HUES6 (cell line): Measurements from ENCODE around the gene SEMA6B.
A peak's percentile ranks its signal among the peaks of the same experiment; 100 is the strongest.
"Not testable (repeated sequence)": the region's sequence is repeated elsewhere in the genome, so short reads cannot be mapped to it uniquely, and the experiment has no call there.

Source experiments
- H3K27ac ChIP-seq: 2 replicates; pipeline ENCODE4 v1.7.0; 2013; ENCODE audit warnings: low read depth, mild to moderate bottlenecking, low read length, inconsistent platforms
- H3K27me3 ChIP-seq: 2 replicates; pipeline ENCODE4 v1.6.1; 2013; ENCODE audit warnings: low read length; ENCODE audit not compliant: control insufficient read depth, insufficient read depth
- H3K36me3 ChIP-seq: 2 replicates; pipeline ENCODE4 v1.6.1; 2013; ENCODE audit warnings: low read length; ENCODE audit not compliant: control insufficient read depth, insufficient read depth
- H3K4me1 ChIP-seq: 2 replicates; pipeline ENCODE4 v1.6.1; 2013; ENCODE audit warnings: low read length; ENCODE audit not compliant: control insufficient read depth, insufficient read depth
- H3K4me3 ChIP-seq: 2 replicates; pipeline ENCODE4 v1.5.1; 2013; ENCODE audit warnings: low read depth, low read length
- H3K9ac ChIP-seq: one replicate; pipeline ENCODE4 v1.6.1; 2013; ENCODE audit warnings: mild to moderate bottlenecking, low read length
- H3K9me3 ChIP-seq: 2 replicates; pipeline ENCODE4 v1.6.1; 2013; ENCODE audit warnings: low read depth, low read length; ENCODE audit not compliant: control insufficient read depth, insufficient read depth

Gene SEMA6B

DNA sequence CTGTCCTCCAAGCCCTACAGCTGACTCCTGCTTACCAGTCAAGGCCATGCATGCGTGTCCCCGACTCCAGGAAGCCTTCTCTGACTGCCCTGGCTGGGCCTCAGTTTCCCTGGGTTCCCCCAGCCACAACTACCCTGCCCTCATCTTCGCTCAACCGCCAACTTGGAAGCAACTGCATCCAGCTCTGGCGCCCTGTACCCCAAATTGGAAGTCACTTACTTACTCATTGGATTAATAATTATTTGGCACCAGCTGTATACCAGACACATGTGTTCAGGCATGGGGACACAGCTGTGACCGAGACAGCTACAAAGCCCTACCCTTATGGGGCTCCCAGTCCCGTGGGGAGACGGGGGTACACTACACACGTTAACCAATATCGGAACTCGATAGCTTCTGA lies 10.9 kb upstream of the SEMA6B start:
- H3K4me1 ChIP-seq, result peaks cover 9% of the 10 kb centered on the region; the same call in 1 of the 2 replicates
- no peaks in the 10 kb centered on the region for H3K9me3 ChIP-seq
- H3K4me3 ChIP-seq, result no peak overlapping the region
- no peaks in the 10 kb centered on the region for H3K36me3 ChIP-seq
- H3K27ac ChIP-seq, result no peak overlapping the region
- no peak overlapping the region for H3K9ac ChIP-seq
- no peaks in the 10 kb centered on the region for H3K27me3 ChIP-seq

DNA sequence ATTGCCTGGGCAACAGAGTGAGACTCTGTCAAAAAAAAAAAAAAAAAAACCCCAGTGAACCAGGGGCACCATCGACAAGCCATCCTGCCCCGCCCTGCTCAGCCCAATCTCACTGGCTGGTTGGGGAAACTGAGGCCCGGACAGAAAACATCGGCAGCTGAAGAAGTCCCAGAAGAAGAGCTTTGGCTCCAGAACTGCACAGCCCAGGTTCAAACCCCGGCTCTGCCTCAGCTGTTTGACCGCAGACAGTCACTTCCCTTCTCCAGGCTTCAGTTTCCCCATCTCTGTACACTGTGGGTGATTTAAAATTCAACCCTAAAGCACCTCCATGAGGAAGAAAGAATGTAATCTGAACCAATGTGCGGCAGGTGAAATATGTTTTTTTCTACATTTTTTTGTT lies 9.4 kb upstream of the SEMA6B start:
- H3K9me3 ChIP-seq, result no peaks in the 10 kb centered on the region
- H3K27ac ChIP-seq, result no peak overlapping the region
- H3K4me1 ChIP-seq, result no peaks in the 10 kb centered on the region
- no peak overlapping the region for H3K4me3 ChIP-seq
- no peaks in the 10 kb centered on the region for H3K27me3 ChIP-seq
- no peak overlapping the region for H3K9ac ChIP-seq
- H3K36me3 ChIP-seq, result no peaks in the 10 kb centered on the region

GRCh38 chr19:4567584-4568071 lies 8.1 kb upstream of the SEMA6B start:
- Histone ChIP-seq H3K4me3 (no peak overlapping the region), H3K9me3 (no peaks in the 10 kb centered on the region), H3K27me3 (no peaks in the 10 kb centered on the region), H3K27ac (no peak overlapping the region), H3K4me1 (no peaks in the 10 kb centered on the region), H3K36me3 (no peaks in the 10 kb centered on the region), H3K9ac (no peak overlapping the region)

- H3K27ac ChIP-seq, result no peak overlapping the region
- H3K4me1 ChIP-seq, result no peaks in the 10 kb centered on the region
- no peak overlapping the region for H3K9ac ChIP-seq
- no peaks in the 10 kb centered on the region for H3K36me3 ChIP-seq
- no peaks in the 10 kb centered on the region for H3K27me3 ChIP-seq
- no peak overlapping the region for H3K4me3 ChIP-seq
- no peaks in the 10 kb centered on the region for H3K9me3 ChIP-seq
Observed at GRCh38 chr19:4566402-4567051, 7.0 kb upstream of the SEMA6B start.

GRCh38 chr19:4563562-4563961 lies 4.1 kb upstream of the SEMA6B start:
- H3K27me3 ChIP-seq, H3K4me1 ChIP-seq, H3K9me3 ChIP-seq, H3K27ac ChIP-seq, H3K9ac ChIP-seq, H3K4me3 ChIP-seq, H3K36me3 ChIP-seq: not testable (repeated sequence)

- not testable (repeated sequence) for H3K36me3 ChIP-seq, H3K27ac ChIP-seq, H3K4me3 ChIP-seq, H3K9ac ChIP-seq, H3K4me1 ChIP-seq, H3K27me3 ChIP-seq, H3K9me3 ChIP-seq
Observed at GRCh38 chr19:4562085-4562484, 2.6 kb upstream of the SEMA6B start.

GRCh38 chr19:4557971-4558941 lies 1.2 kb downstream of the SEMA6B start:
- H3K27ac ChIP-seq, result no peak overlapping the region
- no peak overlapping the region for H3K4me3 ChIP-seq
- peaks cover 21% of the 10 kb centered on the region for H3K36me3 ChIP-seq
- H3K4me1 ChIP-seq, result peaks cover 2% of the 10 kb centered on the region; the same call in 1 of the 2 replicates
- H3K9me3 ChIP-seq, result no peaks in the 10 kb centered on the region
- H3K27me3 ChIP-seq, result no peaks in the 10 kb centered on the region; the same call in 1 of the 2 replicates
- no peak overlapping the region for H3K9ac ChIP-seq

- Histone ChIP-seq H3K9ac (no peak overlapping the region), H3K27ac (no peak overlapping the region), H3K27me3 (no peaks in the 10 kb centered on the region; the same call in 1 of the 2 replicates), H3K4me1 (peaks cover 2% of the 10 kb centered on the region; the same call in 1 of the 2 replicates), H3K4me3 (peak overlapping the region; percentile 40; the same call in 1 of the 2 replicates), H3K9me3 (no peaks in the 10 kb centered on the region), H3K36me3 (peaks cover 30% of the 10 kb centered on the region)
Observed at GRCh38 chr19:4557144-4557970, 2.1 kb downstream of the SEMA6B start.

- no peaks in the 10 kb centered on the region; the same call in 1 of the 2 replicates for H3K27me3 ChIP-seq
- H3K9me3 ChIP-seq, result no peaks in the 10 kb centered on the region
- peaks cover 37% of the 10 kb centered on the region for H3K36me3 ChIP-seq
- peaks cover 2% of the 10 kb centered on the region; the same call in 1 of the 2 replicates for H3K4me1 ChIP-seq
- H3K4me3 ChIP-seq, result peak overlapping the region; percentile 48; the same call in 1 of the 2 replicates
- H3K27ac ChIP-seq, result no peak overlapping the region
- H3K9ac ChIP-seq, result no peak overlapping the region
Observed at GRCh38 chr19:4556597-4557127, 2.8 kb downstream of the SEMA6B start.
